HL-60 (cell line): ENCODE results near the gene CHD9.

Source experiments
- DNase-seq, 2 experiments: peaks; one replicate each; pipeline ENCODE4 v3.0.0-alpha.2; 2010 to 2020; ENCODE audit warnings: low read depth in 1 of 2, low spot score in 1 of 2
- H3K27ac ChIP-seq: fragments of 250-450 bp; sonication (Bioruptor Pico); replicated peaks from 2 replicates; pipeline ENCODE4 v1.5.1; 2020; ENCODE audit warnings: mild to moderate bottlenecking, moderate library complexity
- H3K27me3 ChIP-seq: fragments of 250-450 bp; sonication (Bioruptor Pico); 2 replicates; pipeline ENCODE4 v1.5.1; 2021; ENCODE audit warnings: mild to moderate bottlenecking, moderate library complexity; ENCODE audit not compliant: insufficient read depth, poor library complexity, severe bottlenecking
- H3K4me3 ChIP-seq: replicated peaks from 2 replicates; pipeline ENCODE4 v1.5.1; 2011; ENCODE audit warnings: mild to moderate bottlenecking, control low read depth, low read length; ENCODE audit not compliant: insufficient read depth
- GABPA ChIP-seq: IDR thresholded peaks from 2 replicates; pipeline ENCODE4 v1.6.1; 2012; ENCODE audit warnings: low read depth
- POLR2AphosphoS5 ChIP-seq: IDR thresholded peaks from 2 replicates; pipeline ENCODE4 v1.6.1; 2012; ENCODE audit warnings: low read depth
- SPI1 ChIP-seq: IDR thresholded peaks from 2 replicates; pipeline ENCODE4 v1.6.1; 2012; ENCODE audit warnings: low read depth, mild to moderate bottlenecking, borderline replicate concordance
- TF ChIP-seq, protein P1 (sequence below): IDR thresholded peaks from 2 replicates; pipeline ENCODE4 v1.6.1; 2012; ENCODE audit warnings: low read depth; ENCODE audit not compliant: insufficient replicate concordance
- TF ChIP-seq, protein P2 (sequence below): IDR thresholded peaks from one replicate; pipeline ENCODE4 v1.5.1; 2011; ENCODE audit warnings: low read length, control low read depth, inconsistent platforms; ENCODE audit not compliant: insufficient read depth

CHD9 gene

DNA sequence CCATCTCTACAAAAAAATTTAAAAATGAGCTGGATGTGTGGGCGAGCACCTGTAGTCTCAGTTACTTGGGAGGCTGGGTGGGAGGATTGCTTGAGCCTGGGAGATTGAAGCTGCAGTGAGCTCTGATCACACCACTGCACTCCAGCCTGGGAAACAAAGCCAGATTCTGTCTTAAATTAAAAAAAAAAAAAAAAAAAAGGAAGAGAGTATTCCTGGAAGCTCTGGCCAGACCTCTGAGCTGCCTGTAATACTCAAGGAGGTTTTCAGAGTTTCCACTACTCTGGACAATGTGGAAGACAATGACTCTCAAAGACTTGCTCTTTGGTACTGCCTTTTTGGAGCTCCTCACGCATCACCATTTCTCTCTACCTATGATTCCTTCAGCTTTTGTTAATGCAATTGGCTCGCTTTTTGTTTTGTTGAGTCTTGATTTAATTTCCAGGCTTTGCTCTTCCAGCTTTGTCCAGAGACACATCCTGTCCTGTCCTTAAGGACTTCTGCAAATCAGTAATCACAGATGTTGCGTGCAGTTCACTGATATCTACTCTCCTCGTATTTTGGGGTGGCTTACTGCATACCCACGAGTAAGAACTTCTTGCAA, 10.8 kb downstream of the CHD9 start:
- H3K4me3 ChIP-seq = no peak overlapping the region
- DNase-seq = no peak
- TF ChIP-seq GABPA (no peak), SPI1 (no peak), POLR2AphosphoS5 (no peak)
- TF ChIP-seq, protein P1, sequence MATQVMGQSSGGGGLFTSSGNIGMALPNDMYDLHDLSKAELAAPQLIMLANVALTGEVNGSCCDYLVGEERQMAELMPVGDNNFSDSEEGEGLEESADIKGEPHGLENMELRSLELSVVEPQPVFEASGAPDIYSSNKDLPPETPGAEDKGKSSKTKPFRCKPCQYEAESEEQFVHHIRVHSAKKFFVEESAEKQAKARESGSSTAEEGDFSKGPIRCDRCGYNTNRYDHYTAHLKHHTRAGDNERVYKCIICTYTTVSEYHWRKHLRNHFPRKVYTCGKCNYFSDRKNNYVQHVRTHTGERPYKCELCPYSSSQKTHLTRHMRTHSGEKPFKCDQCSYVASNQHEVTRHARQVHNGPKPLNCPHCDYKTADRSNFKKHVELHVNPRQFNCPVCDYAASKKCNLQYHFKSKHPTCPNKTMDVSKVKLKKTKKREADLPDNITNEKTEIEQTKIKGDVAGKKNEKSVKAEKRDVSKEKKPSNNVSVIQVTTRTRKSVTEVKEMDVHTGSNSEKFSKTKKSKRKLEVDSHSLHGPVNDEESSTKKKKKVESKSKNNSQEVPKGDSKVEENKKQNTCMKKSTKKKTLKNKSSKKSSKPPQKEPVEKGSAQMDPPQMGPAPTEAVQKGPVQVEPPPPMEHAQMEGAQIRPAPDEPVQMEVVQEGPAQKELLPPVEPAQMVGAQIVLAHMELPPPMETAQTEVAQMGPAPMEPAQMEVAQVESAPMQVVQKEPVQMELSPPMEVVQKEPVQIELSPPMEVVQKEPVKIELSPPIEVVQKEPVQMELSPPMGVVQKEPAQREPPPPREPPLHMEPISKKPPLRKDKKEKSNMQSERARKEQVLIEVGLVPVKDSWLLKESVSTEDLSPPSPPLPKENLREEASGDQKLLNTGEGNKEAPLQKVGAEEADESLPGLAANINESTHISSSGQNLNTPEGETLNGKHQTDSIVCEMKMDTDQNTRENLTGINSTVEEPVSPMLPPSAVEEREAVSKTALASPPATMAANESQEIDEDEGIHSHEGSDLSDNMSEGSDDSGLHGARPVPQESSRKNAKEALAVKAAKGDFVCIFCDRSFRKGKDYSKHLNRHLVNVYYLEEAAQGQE = no peak
- TF ChIP-seq, protein P2, sequence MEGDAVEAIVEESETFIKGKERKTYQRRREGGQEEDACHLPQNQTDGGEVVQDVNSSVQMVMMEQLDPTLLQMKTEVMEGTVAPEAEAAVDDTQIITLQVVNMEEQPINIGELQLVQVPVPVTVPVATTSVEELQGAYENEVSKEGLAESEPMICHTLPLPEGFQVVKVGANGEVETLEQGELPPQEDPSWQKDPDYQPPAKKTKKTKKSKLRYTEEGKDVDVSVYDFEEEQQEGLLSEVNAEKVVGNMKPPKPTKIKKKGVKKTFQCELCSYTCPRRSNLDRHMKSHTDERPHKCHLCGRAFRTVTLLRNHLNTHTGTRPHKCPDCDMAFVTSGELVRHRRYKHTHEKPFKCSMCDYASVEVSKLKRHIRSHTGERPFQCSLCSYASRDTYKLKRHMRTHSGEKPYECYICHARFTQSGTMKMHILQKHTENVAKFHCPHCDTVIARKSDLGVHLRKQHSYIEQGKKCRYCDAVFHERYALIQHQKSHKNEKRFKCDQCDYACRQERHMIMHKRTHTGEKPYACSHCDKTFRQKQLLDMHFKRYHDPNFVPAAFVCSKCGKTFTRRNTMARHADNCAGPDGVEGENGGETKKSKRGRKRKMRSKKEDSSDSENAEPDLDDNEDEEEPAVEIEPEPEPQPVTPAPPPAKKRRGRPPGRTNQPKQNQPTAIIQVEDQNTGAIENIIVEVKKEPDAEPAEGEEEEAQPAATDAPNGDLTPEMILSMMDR = no peak
- H3K27me3 ChIP-seq = no peaks in the 10 kb centered on the region
- no peak overlapping the region for H3K27ac ChIP-seq

DNA sequence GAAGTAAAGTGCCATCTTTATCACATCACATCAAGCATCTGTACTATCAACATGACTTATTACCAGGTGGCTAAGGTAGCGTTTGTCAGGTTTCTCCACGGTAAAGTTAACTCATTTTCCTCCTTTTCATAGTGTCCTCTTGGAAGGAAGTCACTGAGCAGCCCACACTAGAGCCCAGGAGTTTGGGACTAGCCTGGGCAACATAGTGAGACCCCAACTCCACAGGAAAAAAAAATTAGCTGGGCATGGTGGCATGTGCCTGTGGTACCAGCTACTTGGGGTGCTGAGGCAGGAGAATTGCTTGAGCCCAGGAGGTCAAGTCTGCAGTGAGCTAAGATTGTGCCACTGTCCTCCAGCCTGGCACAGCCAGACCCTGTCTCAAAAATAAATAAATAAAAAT, 12.9 kb downstream of the CHD9 start:
- Histone ChIP-seq H3K4me3 (no peak overlapping the region), H3K27ac (no peak overlapping the region), H3K27me3 (no peaks in the 10 kb centered on the region)
- DNase-seq = no peak
- TF ChIP-seq GABPA = no peak
- TF ChIP-seq, protein P2 = no peak
- no peak for TF ChIP-seq POLR2AphosphoS5
- TF ChIP-seq, protein P1 = no peak
- no peak for TF ChIP-seq SPI1

DNA sequence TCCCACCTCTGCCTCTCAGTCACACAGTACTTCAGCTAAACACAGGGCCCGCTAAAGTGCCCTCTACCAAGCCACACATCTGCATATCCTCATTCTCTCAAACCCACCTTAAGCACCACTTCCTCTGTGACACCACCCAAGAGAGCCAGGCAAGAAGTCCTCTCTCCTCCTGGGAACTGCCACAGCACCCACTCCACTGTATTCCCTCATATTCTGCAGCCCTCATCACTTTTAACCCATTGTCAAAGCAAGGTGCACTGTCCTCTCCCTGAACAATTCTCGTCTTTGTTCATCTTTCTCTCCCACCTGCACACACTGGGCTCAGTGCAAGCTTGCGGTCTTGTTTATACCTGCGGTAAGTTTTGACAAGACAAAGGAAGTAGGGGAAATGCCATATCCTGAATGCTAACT, 13.6 kb downstream of the CHD9 start:
- DNase-seq = no peak
- no peaks in the 10 kb centered on the region for H3K27me3 ChIP-seq
- no peak overlapping the region for H3K27ac ChIP-seq
- H3K4me3 ChIP-seq = no peak overlapping the region
- no peak for TF ChIP-seq GABPA
- TF ChIP-seq, protein P2 = no peak
- TF ChIP-seq, protein P1 = no peak
- TF ChIP-seq POLR2AphosphoS5 = no peak
